ENCODE results near the gene STK39. TPM values are rescaled to one million over a fixed set of nuclear protein-coding genes. Genes with fewer than 3 reads are reported as not detected.

Gene STK39
- total RNA-seq, 1 donor, result 18.1 TPM

GRCh38 chr2:168181825-168182224 lies 65.6 kb downstream of the STK39 start:
- Histone ChIP-seq H3K27me3 (ENCODE audit: insufficient read depth, low read length) (no peaks in the 10 kb centered on the region), H3K27ac (ENCODE audit: low read depth, low read length) (no peak overlapping the region), H3K4me1 (ENCODE audit: insufficient read depth, low read length) (peaks cover 11% of the 10 kb centered on the region), H4K20me1 (ENCODE audit: insufficient read depth, low read length) (peaks cover 26% of the 10 kb centered on the region), H3K36me3 (ENCODE audit: insufficient read depth, low read length) (no peaks in the 10 kb centered on the region), H3K4me3 (ENCODE audit: insufficient read depth, low read length) (no peak overlapping the region), H3K9me3 (ENCODE audit: low read depth, low read length) (no peaks in the 10 kb centered on the region), H3K4me2 (ENCODE audit: insufficient read depth, low read length) (no peak overlapping the region), H2AFZ (ENCODE audit: low read length) (no peak overlapping the region), H3K79me2 (ENCODE audit: insufficient read depth, low read length) (peaks cover 60% of the 10 kb centered on the region)
- no peak for TF ChIP-seq CTCF (IDR thresholded peaks at IDR 0.05; ENCODE audit: extremely low read depth, low read depth, low read length)
- no peak for DNase-seq (ENCODE audit: insufficient read length, low spot score, missing footprints)

- Histone ChIP-seq H4K20me1 (ENCODE audit: insufficient read depth, low read length) (peaks cover 21% of the 10 kb centered on the region), H3K4me1 (ENCODE audit: insufficient read depth, low read length) (peaks cover 11% of the 10 kb centered on the region), H3K4me3 (ENCODE audit: insufficient read depth, low read length) (no peak overlapping the region)
Measured at GRCh38 chr2:168180914-168181313, 66.5 kb downstream of the STK39 start.

GRCh38 chr2:168180483-168180882 lies 66.9 kb downstream of the STK39 start:
- H3K36me3 ChIP-seq (ENCODE audit: insufficient read depth, low read length), result no peaks in the 10 kb centered on the region
- H3K4me3 ChIP-seq (ENCODE audit: insufficient read depth, low read length), result no peak overlapping the region
- peaks cover 21% of the 10 kb centered on the region for H4K20me1 ChIP-seq (ENCODE audit: insufficient read depth, low read length)
- no peak overlapping the region for H3K4me2 ChIP-seq (ENCODE audit: insufficient read depth, low read length)
- H2AFZ ChIP-seq (ENCODE audit: low read length), result no peak overlapping the region
- no peaks in the 10 kb centered on the region for H3K27me3 ChIP-seq (ENCODE audit: insufficient read depth, low read length)
- H3K9me3 ChIP-seq (ENCODE audit: low read depth, low read length), result no peaks in the 10 kb centered on the region
- peaks cover 53% of the 10 kb centered on the region for H3K79me2 ChIP-seq (ENCODE audit: insufficient read depth, low read length)
- peaks cover 8% of the 10 kb centered on the region for H3K4me1 ChIP-seq (ENCODE audit: insufficient read depth, low read length)
- DNase-seq (ENCODE audit: insufficient read length, low spot score, missing footprints), result no peak
- H3K27ac ChIP-seq (ENCODE audit: low read depth, low read length), result no peak overlapping the region
- no peak for TF ChIP-seq CTCF (IDR thresholded peaks at IDR 0.05; ENCODE audit: extremely low read depth, low read depth, low read length)

More at GRCh38 chr2:168180914-168181313, 66.5 kb downstream of the STK39 start:
- Histone ChIP-seq H3K27ac (ENCODE audit: low read depth, low read length) (no peak overlapping the region), H3K4me2 (ENCODE audit: insufficient read depth, low read length) (no peak overlapping the region), H3K9me3 (ENCODE audit: low read depth, low read length) (no peaks in the 10 kb centered on the region), H2AFZ (ENCODE audit: low read length) (no peak overlapping the region), H3K36me3 (ENCODE audit: insufficient read depth, low read length) (no peaks in the 10 kb centered on the region), H3K27me3 (ENCODE audit: insufficient read depth, low read length) (no peaks in the 10 kb centered on the region), H3K79me2 (ENCODE audit: insufficient read depth, low read length) (peaks cover 56% of the 10 kb centered on the region)
- no peak for TF ChIP-seq CTCF (IDR thresholded peaks at IDR 0.05; ENCODE audit: extremely low read depth, low read depth, low read length)
- DNase-seq (ENCODE audit: insufficient read length, low spot score, missing footprints), result no peak

GRCh38 chr2:168179592-168179991 lies 67.8 kb downstream of the STK39 start:
- Histone ChIP-seq H4K20me1 (ENCODE audit: insufficient read depth, low read length) (peaks cover 15% of the 10 kb centered on the region), H3K79me2 (ENCODE audit: insufficient read depth, low read length) (peaks cover 50% of the 10 kb centered on the region), H3K9me3 (ENCODE audit: low read depth, low read length) (no peaks in the 10 kb centered on the region), H2AFZ (ENCODE audit: low read length) (no peak overlapping the region), H3K27ac (ENCODE audit: low read depth, low read length) (no peak overlapping the region), H3K27me3 (ENCODE audit: insufficient read depth, low read length) (no peaks in the 10 kb centered on the region), H3K4me2 (ENCODE audit: insufficient read depth, low read length) (no peak overlapping the region), H3K36me3 (ENCODE audit: insufficient read depth, low read length) (no peaks in the 10 kb centered on the region), H3K4me3 (ENCODE audit: insufficient read depth, low read length) (no peak overlapping the region), H3K4me1 (ENCODE audit: insufficient read depth, low read length) (no peaks in the 10 kb centered on the region)
- DNase-seq (ENCODE audit: insufficient read length, low spot score, missing footprints), result no peak
- no peak for TF ChIP-seq CTCF (IDR thresholded peaks at IDR 0.05; ENCODE audit: extremely low read depth, low read depth, low read length)

Measured in osteoblast (primary cell).